ENCODE results near the gene TTLL5.

DNA sequence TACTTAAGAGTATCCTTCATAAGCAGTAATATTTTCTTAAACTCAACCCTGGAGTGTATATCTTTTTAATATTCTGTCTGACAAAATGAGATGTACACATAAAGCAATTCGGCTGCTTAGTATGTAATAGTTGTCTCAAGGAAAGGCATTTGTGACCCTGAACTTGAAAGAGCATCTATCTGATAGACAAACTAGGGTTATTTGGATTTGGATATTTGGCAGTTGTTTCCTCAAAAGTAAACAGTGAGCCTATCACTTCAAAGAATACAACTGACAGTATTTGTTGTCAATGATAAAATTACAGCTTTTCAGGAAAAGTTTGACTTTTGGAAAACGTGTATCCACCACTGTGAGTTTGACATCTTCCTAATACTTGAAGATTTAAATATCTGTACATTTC, 197.3 kb downstream of the TTLL5 start:
- no peak for TF ChIP-seq POLR2A (IDR thresholded peaks at IDR 0.05)
- TF ChIP-seq POLR2AphosphoS5 (IDR thresholded peaks at IDR 0.05): no peak
- TF ChIP-seq, protein P1, sequence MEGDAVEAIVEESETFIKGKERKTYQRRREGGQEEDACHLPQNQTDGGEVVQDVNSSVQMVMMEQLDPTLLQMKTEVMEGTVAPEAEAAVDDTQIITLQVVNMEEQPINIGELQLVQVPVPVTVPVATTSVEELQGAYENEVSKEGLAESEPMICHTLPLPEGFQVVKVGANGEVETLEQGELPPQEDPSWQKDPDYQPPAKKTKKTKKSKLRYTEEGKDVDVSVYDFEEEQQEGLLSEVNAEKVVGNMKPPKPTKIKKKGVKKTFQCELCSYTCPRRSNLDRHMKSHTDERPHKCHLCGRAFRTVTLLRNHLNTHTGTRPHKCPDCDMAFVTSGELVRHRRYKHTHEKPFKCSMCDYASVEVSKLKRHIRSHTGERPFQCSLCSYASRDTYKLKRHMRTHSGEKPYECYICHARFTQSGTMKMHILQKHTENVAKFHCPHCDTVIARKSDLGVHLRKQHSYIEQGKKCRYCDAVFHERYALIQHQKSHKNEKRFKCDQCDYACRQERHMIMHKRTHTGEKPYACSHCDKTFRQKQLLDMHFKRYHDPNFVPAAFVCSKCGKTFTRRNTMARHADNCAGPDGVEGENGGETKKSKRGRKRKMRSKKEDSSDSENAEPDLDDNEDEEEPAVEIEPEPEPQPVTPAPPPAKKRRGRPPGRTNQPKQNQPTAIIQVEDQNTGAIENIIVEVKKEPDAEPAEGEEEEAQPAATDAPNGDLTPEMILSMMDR (IDR thresholded peaks at IDR 0.05): no peak
